ENCODE data around the gene SDK1.

Gene SDK1

DNA sequence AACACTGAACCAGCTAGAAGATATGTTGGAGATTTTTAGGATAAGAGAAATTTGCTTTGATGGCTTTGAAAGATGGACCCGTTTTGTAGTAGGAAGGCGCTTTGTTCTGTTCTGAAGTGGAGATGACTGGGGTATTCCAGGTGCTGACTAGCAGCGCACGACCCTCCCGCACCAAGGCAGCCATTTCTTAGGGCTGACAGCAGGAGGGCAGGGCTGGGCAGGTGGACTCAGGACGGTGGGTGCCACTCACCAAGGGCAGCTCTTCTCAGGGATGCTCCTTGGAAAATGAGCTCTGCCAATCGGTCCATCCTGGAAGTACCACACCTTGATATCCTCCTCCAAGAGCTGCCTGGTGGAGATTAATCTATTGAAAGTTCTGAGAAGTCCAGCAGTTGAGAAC is 917.4 kb downstream of the SDK1 start:
- TF ChIP-seq, protein P1, sequence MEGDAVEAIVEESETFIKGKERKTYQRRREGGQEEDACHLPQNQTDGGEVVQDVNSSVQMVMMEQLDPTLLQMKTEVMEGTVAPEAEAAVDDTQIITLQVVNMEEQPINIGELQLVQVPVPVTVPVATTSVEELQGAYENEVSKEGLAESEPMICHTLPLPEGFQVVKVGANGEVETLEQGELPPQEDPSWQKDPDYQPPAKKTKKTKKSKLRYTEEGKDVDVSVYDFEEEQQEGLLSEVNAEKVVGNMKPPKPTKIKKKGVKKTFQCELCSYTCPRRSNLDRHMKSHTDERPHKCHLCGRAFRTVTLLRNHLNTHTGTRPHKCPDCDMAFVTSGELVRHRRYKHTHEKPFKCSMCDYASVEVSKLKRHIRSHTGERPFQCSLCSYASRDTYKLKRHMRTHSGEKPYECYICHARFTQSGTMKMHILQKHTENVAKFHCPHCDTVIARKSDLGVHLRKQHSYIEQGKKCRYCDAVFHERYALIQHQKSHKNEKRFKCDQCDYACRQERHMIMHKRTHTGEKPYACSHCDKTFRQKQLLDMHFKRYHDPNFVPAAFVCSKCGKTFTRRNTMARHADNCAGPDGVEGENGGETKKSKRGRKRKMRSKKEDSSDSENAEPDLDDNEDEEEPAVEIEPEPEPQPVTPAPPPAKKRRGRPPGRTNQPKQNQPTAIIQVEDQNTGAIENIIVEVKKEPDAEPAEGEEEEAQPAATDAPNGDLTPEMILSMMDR (conservative IDR thresholded peaks at IDR 0.05; ENCODE audit: low read length): no peak
- no peak for DNase-seq (ENCODE audit: low read depth)

DNA sequence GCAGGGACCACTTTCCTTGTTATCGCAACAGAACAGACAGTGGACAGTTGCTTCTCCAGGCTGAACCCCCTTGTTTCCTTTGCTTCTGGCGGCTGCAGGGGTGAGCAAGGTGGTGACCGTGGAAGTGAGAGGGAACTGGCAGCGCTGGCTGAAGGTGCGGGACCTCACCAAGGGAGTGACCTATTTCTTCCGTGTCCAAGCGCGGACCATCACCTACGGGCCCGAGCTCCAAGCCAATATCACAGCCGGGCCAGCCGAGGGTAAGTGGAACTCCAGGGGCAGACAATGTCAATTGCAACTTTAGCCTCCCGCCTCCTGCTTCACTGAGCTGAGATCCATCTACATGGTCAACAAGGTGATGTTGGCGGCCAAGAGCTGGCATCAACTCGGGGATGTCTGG is 919.0 kb downstream of the SDK1 start:
- TF ChIP-seq, protein P1 (conservative IDR thresholded peaks at IDR 0.05; ENCODE audit: low read length): no peak
- no peak overlapping the region for H3K4me3 ChIP-seq (ENCODE audit: low read length)
- DNase-seq (ENCODE audit: low read depth): no peak

More for the DNA sequence above, 917.4 kb downstream of the SDK1 start:
- H3K4me3 ChIP-seq (ENCODE audit: low read length): no peak overlapping the region

DNA sequence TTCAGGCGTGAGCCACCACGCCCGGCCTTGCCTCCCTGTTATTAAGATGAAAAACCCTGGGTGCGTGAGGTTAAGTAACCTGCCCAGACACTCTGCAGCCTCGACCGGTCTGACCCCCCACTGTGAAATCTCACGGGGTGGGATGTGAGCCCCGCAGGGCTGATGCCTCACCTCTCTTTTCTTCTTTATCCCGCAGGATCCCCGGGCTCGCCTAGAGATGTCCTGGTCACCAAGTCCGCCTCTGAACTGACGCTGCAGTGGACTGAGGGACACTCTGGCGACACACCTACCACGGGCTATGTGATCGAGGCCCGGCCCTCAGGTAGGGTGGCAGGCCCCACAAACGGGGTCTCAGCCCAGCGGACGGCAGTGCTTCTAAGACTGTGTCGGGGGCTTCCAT is 920.0 kb downstream of the SDK1 start:
- DNase-seq (ENCODE audit: low read depth): no peak
- H3K4me3 ChIP-seq (ENCODE audit: low read length): no peak overlapping the region
- TF ChIP-seq, protein P1 (conservative IDR thresholded peaks at IDR 0.05; ENCODE audit: low read length): no peak

DNA sequence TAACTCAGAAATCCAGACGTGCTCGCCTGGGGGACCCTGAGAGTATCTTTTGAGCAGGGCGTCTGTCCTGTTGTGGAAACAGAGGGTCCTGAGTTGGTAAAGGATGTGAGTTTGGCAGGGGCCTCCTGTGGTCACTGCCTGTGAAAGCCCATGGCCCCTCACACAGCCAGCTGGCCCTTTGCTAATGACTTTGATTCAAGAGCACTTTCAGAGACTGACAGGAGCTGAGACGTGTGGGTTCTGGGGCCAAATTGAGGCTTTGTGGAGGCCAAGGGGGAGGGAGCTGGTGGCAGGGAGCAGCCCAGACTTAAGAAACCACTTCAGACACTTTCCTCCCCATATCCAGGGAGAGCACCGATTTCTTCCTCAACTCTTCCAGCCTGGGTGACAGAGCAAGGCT is 921.6 kb downstream of the SDK1 start:
- DNase-seq (ENCODE audit: low read depth): no peak
- no peak overlapping the region for H3K4me3 ChIP-seq (ENCODE audit: low read length)
- TF ChIP-seq, protein P1 (conservative IDR thresholded peaks at IDR 0.05; ENCODE audit: low read length): no peak

DNA sequence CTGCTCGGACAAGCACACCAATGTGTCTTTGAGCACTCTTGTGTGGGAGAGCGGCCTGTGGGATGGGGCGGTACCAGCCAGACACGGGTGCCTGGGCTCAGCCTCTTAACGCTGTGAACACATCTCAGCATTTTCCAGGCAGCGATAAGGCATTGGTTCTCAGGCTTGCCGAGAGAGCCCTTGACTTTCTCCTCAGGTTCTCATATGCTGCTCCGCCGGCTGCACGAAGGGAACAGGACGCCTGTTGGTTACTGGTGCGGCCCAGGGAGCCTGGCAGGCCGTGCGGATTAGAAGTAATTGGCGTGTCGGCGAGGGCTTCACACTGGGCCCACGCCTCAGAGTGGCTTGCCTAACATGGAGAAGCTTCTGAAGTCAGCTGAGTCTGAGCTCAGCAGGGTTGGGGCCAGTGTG is 924.3 kb downstream of the SDK1 start:
- no peak overlapping the region for H3K4me3 ChIP-seq (ENCODE audit: low read length)
- TF ChIP-seq, protein P1 (conservative IDR thresholded peaks at IDR 0.05; ENCODE audit: low read length): no peak
- no peak for DNase-seq (ENCODE audit: low read depth)

DNA sequence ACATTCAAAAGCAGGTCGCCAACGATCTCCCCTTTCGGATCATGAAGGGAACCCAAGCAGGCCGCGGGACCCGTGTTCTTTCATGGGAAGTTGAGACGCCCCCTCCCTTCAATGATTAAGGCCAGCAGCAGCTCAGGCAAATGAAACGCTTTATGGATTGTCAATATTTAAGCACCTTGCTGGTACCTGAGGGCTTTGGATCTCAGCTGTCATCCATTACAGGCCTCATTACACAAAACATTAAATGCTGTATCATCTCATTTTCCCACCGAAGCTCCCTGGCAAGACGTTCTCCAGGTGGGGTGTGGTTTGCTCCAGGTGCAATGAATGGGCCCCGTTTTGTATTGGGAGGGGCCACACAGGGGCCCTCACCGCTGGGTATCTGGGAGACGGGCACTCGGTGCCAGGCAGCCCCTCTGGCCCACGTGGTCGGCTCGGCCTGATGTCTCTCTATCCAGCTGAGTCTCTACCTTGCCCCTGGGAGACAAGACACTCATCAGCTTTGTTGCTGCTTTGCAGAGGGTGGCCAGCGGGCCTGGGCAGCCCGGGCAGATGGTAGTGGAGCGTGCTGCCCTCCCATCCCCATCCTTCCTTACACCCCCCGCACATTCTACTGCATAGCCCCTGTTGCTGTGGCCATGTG is 925.0 kb downstream of the SDK1 start:
- no peak overlapping the region for H3K4me3 ChIP-seq (ENCODE audit: low read length)
- TF ChIP-seq, protein P1 (conservative IDR thresholded peaks at IDR 0.05; ENCODE audit: low read length): no peak
- DNase-seq (ENCODE audit: low read depth): no peak

DNA sequence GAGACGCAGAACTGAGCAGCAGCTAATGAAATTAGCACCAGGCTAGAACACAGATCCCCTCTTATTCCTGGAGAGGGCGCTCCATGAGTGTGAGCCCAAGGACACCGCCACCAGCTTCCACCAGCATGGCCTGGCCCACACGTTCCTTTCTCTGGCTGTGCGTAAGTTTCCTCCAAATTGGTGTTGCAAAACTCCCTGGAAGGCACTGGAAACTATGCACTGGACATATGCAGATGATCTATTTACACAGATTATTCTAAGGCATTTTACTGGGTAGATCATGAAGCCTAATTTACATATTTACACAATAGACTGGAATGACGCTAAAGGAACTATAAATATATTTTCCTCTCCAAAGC is 925.5 kb downstream of the SDK1 start:
- DNase-seq (ENCODE audit: low read depth): no peak
- H3K4me3 ChIP-seq (ENCODE audit: low read length): no peak overlapping the region
- TF ChIP-seq, protein P1 (conservative IDR thresholded peaks at IDR 0.05; ENCODE audit: low read length): no peak

Measured in AG10803 (cell line).